BLaER1 treated with 17β-estradiol and CSF1 and Interleukin-3, amounts not matched to agents 10 nM and 100 nM (cell line): ENCODE data around the gene VCY1B.
"Not testable (repeated sequence)": the region's sequence is repeated elsewhere in the genome, so short reads cannot be mapped to it uniquely, and the experiment has no call there.

Experiments
- H3K27ac ChIP-seq, 11 experiments: shearing (Covaris generic); formaldehyde crosslinking; 2 replicates each; pipeline ENCODE4 v1.8.1; 2022
- H3K27me3 ChIP-seq, 11 experiments: shearing (Covaris generic); formaldehyde crosslinking; 2 replicates each; pipeline ENCODE4 v1.8.1; 2022
- H3K36me3 ChIP-seq, 11 experiments: shearing (Covaris generic); formaldehyde crosslinking; 2 replicates each; pipeline ENCODE4 v1.8.1; 2022
- H3K4me1 ChIP-seq, 10 experiments: shearing (Covaris generic); formaldehyde crosslinking; 2 replicates each; pipeline ENCODE4 v1.8.1; 2022
- H3K4me2 ChIP-seq, 11 experiments: shearing (Covaris generic); formaldehyde crosslinking; 2 replicates each; pipeline ENCODE4 v1.8.1; 2022
- H3K4me3 ChIP-seq, 10 experiments: shearing (Covaris generic); formaldehyde crosslinking; 2 replicates each; pipeline ENCODE4 v1.8.1; 2022
- H3K9ac ChIP-seq, 11 experiments: shearing (Covaris generic); formaldehyde crosslinking; 2 replicates each; pipeline ENCODE4 v1.8.1; 2022
- H3K9me3 ChIP-seq, 11 experiments: shearing (Covaris generic); formaldehyde crosslinking; replicated peaks in 1 of 11; 2 replicates each; pipeline ENCODE4 v1.8.1; 2022
- H4K20me1 ChIP-seq, 11 experiments: shearing (Covaris generic); formaldehyde crosslinking; 2 replicates each; pipeline ENCODE4 v1.8.1; 2022
- Cebpa-rat ChIP-seq, 11 experiments: shearing (Covaris generic); IDR thresholded peaks; 2 replicates each; pipeline ENCODE4 v1.8.1; 2022

VCY1B gene

DNA sequence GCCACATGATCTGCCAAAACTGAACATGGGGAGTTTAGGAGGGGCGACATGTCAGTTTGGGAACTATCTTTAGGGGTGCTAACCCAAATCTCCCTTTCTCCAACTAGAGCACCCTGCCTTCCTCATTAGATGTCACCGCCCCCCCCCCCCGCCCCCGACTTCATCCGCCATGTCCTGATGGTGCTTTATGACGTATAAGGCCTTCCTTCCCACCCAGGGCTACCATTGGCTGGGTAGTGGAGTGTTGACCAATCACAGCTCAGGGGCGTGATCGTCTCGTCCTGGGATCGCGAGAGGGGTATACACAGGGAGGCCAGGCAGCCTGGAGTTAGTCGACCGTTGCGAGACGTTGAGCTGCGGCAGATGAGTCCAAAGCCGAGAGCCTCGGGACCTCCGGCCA, at the start of gene VCY1B:
VCY1B (plus strand) TSS at position 301 of the 400 bp plus-strand sequence; CDS start at position 364, 63 bp downstream.
- H3K27ac ChIP-seq, result not testable (repeated sequence)

GRCh38 chrY:14011916-14012315, 44.1 kb upstream of the VCY1B start:
- H3K9me3 ChIP-seq, H3K36me3 ChIP-seq, H3K9ac ChIP-seq, H3K27me3 ChIP-seq, H3K27ac ChIP-seq, H3K4me3 ChIP-seq, H3K4me1 ChIP-seq, H4K20me1 ChIP-seq, H3K4me2 ChIP-seq: not testable (repeated sequence)

More for the DNA sequence above, at the start of gene VCY1B:
- not testable (repeated sequence) for H3K36me3 ChIP-seq, H3K4me2 ChIP-seq, H3K4me1 ChIP-seq, H3K9me3 ChIP-seq, H3K4me3 ChIP-seq, H3K9ac ChIP-seq, H4K20me1 ChIP-seq, H3K27me3 ChIP-seq

DNA sequence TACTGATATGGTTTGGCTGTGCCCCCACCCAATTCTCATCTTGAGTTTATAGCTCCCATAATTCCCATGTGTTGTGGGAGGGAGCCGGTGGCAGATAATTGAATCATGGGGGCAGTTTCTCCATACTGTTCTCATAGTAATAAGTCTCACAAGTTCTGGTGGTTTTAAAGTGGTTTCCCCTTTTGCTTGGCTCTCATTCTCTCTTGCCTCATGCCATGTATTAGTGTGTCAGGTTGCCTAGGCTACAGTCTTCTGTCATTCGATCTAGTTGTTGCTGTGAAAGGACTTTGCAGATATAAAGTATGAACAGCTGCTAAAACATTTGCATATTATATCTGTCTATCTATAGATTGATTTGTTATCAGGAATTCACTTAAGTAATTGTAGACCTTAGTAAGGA, 25.6 kb upstream of the VCY1B start:
- not testable (repeated sequence) for H3K27me3 ChIP-seq, H3K9ac ChIP-seq, H3K4me1 ChIP-seq, H3K9me3 ChIP-seq, H3K36me3 ChIP-seq, H3K4me3 ChIP-seq, H3K27ac ChIP-seq, H4K20me1 ChIP-seq, H3K4me2 ChIP-seq

GRCh38 chrY:14085877-14086276, 29.9 kb downstream of the VCY1B start:
- H3K27me3 ChIP-seq, result no peaks in the 10 kb centered on the region

More at GRCh38 chrY:14085877-14086276, 29.9 kb downstream of the VCY1B start:
- Histone ChIP-seq H4K20me1 (no peaks in the 10 kb centered on the region), H3K36me3 (no peaks in the 10 kb centered on the region), H3K4me3 (no peak overlapping the region), H3K4me1 (no peaks in the 10 kb centered on the region), H3K4me2 (no peak overlapping the region), H3K9me3 (no peaks in the 10 kb centered on the region), H3K27ac (no peak overlapping the region), H3K9ac (no peak overlapping the region)
- TF ChIP-seq Cebpa-rat (IDR thresholded peaks at IDR 0.05), result no peak
